A673 (cell line): ENCODE results near the gene SLC1A5.

ENCODE experiments used
- CTCF ChIP-seq: fragments of 300-800, 200-600 bp; sonication (generic); conservative IDR thresholded peaks from 2 replicates; pipeline ENCODE4 v1.5.1; 2017; ENCODE audit warnings: low read depth, mild to moderate bottlenecking, antibody characterized with exemption, low read length, moderate library complexity, mixed read lengths
- EZH2 ChIP-seq: fragments of 200-600 bp; sonication (generic); IDR thresholded peaks from 2 replicates; pipeline ENCODE4 v1.6.1; 2017; ENCODE audit warnings: borderline replicate concordance, low read depth, mild to moderate bottlenecking, mixed read lengths, antibody characterized with exemption, low read length; ENCODE audit not compliant: poor library complexity, severe bottlenecking

- TF ChIP-seq CTCF: peak; percentile 88
- TF ChIP-seq EZH2: no peak
Measured at GRCh38 chr19:46748325-46749109, 39.9 kb downstream of the SLC1A5 start.
